ENCODE measurements around the gene OSBPL5. TPM values are rescaled to one million over a fixed set of nuclear protein-coding genes. Genes with fewer than 3 reads are reported as not detected.

OSBPL5 gene
- total RNA-seq, 1 donor from 2014 or later: 55.2 TPM

DNA sequence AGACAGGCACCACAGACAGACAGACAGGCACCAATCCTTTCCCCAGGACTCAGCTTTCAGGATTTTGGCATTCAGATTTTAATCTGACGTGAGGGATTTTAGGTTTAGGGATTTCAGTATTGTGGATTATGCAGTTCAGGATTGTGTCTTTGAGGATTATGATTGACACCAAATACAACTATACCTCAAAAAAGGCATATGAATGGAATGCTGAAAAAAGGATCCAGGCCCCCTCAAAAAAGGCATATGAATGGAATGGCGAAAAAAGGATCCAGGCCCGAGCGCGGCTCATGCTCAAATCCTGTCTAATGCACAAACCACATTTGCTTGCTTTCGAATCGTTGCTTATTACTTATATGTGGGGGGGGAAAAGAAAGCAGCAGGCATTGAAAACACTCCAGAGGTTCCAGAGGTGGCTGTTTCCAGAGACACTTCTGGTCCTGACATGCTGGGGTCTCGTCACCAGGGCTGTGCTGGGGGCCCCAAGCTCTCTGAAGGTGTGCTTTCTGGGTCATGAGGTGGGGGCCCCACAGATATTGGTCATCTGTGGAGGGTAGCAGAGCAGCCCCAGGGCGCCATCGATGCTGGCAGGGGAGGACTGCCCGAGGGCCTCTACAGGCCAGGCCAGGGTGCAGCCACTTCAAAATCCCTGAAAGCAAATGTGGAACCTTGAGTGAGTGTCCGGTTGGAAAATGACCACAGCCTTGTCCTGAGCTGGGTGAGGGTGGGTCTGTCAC lies 16.8 kb upstream of the OSBPL5 start:
- H3K9me3 Mint-ChIP-seq (ENCODE audit: unreplicated experiment): no peaks in the 10 kb centered on the region
- no peak overlapping the region for H3K27ac Mint-ChIP-seq (ENCODE audit: unreplicated experiment)
- TF ChIP-seq, protein P1, sequence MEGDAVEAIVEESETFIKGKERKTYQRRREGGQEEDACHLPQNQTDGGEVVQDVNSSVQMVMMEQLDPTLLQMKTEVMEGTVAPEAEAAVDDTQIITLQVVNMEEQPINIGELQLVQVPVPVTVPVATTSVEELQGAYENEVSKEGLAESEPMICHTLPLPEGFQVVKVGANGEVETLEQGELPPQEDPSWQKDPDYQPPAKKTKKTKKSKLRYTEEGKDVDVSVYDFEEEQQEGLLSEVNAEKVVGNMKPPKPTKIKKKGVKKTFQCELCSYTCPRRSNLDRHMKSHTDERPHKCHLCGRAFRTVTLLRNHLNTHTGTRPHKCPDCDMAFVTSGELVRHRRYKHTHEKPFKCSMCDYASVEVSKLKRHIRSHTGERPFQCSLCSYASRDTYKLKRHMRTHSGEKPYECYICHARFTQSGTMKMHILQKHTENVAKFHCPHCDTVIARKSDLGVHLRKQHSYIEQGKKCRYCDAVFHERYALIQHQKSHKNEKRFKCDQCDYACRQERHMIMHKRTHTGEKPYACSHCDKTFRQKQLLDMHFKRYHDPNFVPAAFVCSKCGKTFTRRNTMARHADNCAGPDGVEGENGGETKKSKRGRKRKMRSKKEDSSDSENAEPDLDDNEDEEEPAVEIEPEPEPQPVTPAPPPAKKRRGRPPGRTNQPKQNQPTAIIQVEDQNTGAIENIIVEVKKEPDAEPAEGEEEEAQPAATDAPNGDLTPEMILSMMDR (IDR thresholded peaks at IDR 0.05; ENCODE audit: unreplicated experiment): no peak
- no peaks in the 10 kb centered on the region for H3K36me3 Mint-ChIP-seq (ENCODE audit: low read depth, unreplicated experiment)
- H3K4me1 Mint-ChIP-seq (ENCODE audit: unreplicated experiment): no peaks in the 10 kb centered on the region
- H3K4me3 Mint-ChIP-seq (ENCODE audit: unreplicated experiment): no peak overlapping the region
- peaks cover 10% of the 10 kb centered on the region for H3K27me3 Mint-ChIP-seq (ENCODE audit: unreplicated experiment)
- no peak for DNase-seq (ENCODE audit: low spot score)

DNA sequence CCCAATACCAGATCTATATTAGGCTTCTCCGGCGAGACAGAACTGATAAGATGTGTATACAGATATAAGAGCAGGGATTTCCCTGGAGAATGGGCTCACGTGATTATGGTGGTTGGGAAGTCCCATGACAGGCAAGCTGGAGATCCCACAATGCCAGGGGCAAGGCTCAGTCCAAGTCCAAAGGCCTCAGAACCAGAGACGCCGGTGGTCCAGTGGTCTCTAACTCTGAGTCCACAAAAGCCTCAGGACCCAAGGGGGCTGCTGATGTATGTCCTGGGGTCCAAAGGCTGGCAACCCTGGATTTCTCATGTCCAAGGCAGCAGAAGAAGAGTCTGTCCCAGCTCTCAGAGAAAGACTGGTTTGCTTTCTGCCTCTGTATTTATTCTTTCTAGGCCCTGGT lies 15.8 kb upstream of the OSBPL5 start:
- no peaks in the 10 kb centered on the region for H3K4me1 Mint-ChIP-seq (ENCODE audit: unreplicated experiment)
- H3K9me3 Mint-ChIP-seq (ENCODE audit: unreplicated experiment): no peaks in the 10 kb centered on the region
- TF ChIP-seq, protein P1 (IDR thresholded peaks at IDR 0.05; ENCODE audit: unreplicated experiment): no peak
- DNase-seq (ENCODE audit: low spot score): no peak
- H3K27me3 Mint-ChIP-seq (ENCODE audit: unreplicated experiment): peaks cover 7% of the 10 kb centered on the region
- H3K27ac Mint-ChIP-seq (ENCODE audit: unreplicated experiment): no peak overlapping the region
- peaks cover 1% of the 10 kb centered on the region for H3K36me3 Mint-ChIP-seq (ENCODE audit: low read depth, unreplicated experiment)
- H3K4me3 Mint-ChIP-seq (ENCODE audit: unreplicated experiment): no peak overlapping the region

DNA sequence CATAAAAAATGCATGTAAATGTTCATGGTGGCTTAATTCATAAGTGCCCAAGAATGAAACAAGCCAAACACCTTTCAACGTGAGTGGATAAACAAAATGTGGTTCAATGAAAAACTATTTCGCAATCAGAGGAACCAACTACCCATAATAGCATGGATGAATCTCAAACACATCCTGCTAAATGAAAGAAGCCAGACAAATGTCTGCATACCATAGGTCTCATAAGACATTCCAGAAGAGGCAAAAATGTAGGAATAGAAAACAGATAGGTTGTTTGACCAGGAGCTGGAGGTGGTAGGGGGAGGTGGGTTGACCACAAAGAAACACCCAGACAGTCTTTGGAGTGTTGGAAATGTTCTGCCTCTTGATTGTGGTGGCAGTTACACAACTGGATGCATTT lies 13.2 kb upstream of the OSBPL5 start:
- Mint-ChIP-seq H3K4me3 (ENCODE audit: unreplicated experiment) (no peak overlapping the region), H3K36me3 (ENCODE audit: low read depth, unreplicated experiment) (peaks cover 3% of the 10 kb centered on the region), H3K27ac (ENCODE audit: unreplicated experiment) (no peak overlapping the region), H3K9me3 (ENCODE audit: unreplicated experiment) (peaks cover 5% of the 10 kb centered on the region), H3K4me1 (ENCODE audit: unreplicated experiment) (no peaks in the 10 kb centered on the region), H3K27me3 (ENCODE audit: unreplicated experiment) (peaks cover 5% of the 10 kb centered on the region)
- DNase-seq (ENCODE audit: low spot score): no peak
- TF ChIP-seq, protein P1 (IDR thresholded peaks at IDR 0.05; ENCODE audit: unreplicated experiment): no peak

DNA sequence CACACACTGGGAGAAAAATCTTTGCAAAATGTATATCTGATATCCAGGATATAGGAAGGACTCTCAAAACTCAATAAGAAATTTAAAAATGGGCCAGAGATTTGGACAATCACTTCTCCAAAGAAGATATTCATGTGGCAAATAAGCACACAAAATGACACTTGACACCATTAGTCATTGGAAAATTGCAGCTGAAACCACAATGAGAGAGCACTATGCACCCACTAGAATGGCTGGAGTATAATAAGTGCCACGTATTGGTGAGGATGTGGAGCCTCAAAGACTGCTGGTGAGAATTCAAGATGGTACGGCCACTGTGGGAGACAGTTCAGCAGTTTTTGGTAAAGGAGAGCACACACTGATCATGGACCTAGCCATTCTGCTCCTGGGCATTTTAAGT lies 12.8 kb upstream of the OSBPL5 start:
- Mint-ChIP-seq H3K36me3 (ENCODE audit: low read depth, unreplicated experiment) (peaks cover 3% of the 10 kb centered on the region), H3K4me3 (ENCODE audit: unreplicated experiment) (no peak overlapping the region), H3K4me1 (ENCODE audit: unreplicated experiment) (no peaks in the 10 kb centered on the region), H3K27ac (ENCODE audit: unreplicated experiment) (no peak overlapping the region), H3K9me3 (ENCODE audit: unreplicated experiment) (peaks cover 5% of the 10 kb centered on the region), H3K27me3 (ENCODE audit: unreplicated experiment) (peaks cover 5% of the 10 kb centered on the region)
- DNase-seq (ENCODE audit: low spot score): no peak
- TF ChIP-seq, protein P1 (IDR thresholded peaks at IDR 0.05; ENCODE audit: unreplicated experiment): no peak

DNA sequence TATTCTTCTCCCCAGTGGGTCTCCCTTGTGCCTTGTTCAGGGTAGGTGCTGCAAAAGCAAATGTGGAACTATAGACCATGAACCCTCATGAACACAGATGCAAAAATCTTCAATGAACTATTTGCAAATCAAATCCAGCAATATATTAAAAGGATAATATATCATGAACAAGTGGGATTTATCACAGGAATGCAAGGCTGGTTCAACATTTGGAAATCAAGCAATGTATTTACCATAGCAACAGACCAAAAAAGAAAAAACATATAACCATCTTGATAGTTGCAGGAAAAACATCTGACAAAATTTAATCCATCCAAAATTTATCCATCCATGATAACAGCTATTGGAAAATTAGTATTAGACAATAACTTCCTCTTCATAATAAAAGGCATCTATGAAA lies 11.4 kb upstream of the OSBPL5 start:
- Mint-ChIP-seq H3K4me3 (ENCODE audit: unreplicated experiment) (no peak overlapping the region), H3K9me3 (ENCODE audit: unreplicated experiment) (peaks cover 5% of the 10 kb centered on the region), H3K27me3 (ENCODE audit: unreplicated experiment) (peaks cover 2% of the 10 kb centered on the region), H3K36me3 (ENCODE audit: low read depth, unreplicated experiment) (peaks cover 3% of the 10 kb centered on the region), H3K4me1 (ENCODE audit: unreplicated experiment) (peaks cover 8% of the 10 kb centered on the region), H3K27ac (ENCODE audit: unreplicated experiment) (no peak overlapping the region)
- DNase-seq (ENCODE audit: low spot score): no peak
- TF ChIP-seq, protein P1 (IDR thresholded peaks at IDR 0.05; ENCODE audit: unreplicated experiment): no peak

All from endothelial cell (in vitro differentiated cells).